ENCODE data around the gene HEXA.

DNA sequence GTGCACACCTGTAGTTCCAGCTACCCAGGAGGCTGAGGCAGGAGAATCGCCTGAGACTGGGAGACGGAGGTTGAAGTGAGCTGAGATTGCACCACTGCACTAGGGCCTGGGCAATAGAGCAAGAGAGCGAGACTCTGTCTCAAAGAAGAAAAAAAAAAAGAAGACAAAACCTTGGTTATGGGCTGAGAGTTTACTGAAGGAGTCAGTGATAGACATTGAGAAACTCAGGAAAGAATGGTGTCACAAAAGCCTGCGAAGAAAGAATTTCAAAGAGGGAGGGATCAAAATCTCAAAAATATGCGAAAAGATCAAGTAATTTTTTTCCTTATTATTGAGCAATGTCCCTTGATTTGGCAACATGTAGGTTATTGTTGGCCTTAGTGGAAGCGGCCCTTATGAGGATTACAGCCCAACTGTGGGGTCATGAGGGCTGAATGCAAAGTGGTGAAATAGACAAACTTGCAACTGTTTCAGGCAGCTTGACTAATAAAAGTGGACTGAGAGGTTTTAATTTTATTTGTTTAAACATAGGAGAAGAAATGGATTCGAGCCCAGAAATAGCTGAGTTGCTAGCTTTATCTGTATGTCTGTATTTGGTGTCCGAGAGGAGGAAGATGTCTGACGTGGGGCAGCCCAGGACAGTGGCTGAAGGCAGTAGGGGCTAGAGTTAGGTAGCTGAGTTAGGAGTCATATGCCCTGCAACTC lies 37.0 kb downstream of the HEXA start:
- TF ChIP-seq CTCF (conservative IDR thresholded peaks at IDR 0.05) (no peak), ZFX (IDR thresholded peaks at IDR 0.05) (no peak)
